EL (cell line): ENCODE measurements around the gene SYCE3.
A peak's percentile ranks its signal among the peaks of the same experiment; 100 is the strongest.

Experiments used
- DNase-seq: peaks from one replicate; pipeline ENCODE4 v3.0.0-alpha.2; 2016

Gene SYCE3

DNA sequence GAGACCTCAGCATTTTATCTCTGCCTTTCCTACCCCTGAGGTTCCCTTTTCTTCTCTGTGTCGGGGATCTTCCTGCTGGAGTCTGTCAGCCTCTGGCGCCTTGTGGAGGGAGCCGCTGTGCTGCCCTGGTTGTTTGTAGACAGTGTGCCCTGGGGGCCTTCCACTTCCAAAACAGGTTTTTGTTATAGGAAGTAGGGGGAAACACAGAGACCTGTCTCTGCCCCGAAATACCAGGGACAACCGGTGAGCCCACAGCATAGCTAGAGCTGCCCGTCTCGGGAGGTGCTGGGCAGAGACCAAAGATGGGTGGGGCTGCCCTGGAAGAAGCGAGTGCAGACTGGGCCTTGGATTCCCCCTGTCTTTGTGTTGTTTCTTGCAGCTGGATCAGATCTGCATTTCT lies 46.7 kb downstream of the SYCE3 start:
- no peak for DNase-seq

DNA sequence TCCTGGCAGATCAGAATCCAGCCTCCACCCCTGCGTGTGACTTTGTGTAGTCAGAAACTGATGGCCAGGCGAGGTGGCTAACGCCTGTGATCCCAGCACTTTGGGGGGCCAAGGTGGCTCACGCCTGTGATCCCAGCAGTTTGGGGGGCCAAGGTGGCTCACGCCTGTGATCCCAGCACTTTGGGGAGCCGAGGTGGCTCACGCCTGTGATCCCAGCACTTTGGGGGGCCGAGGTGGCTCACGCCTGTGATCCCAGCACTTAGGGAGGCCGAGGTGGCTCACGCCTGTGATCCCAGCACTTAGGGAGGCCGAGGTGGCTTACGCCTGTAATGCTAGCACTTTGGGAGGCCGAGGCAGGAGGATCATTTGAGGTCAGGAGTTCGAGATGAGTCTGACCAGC lies 49.5 kb downstream of the SYCE3 start:
- no peak for DNase-seq

DNA sequence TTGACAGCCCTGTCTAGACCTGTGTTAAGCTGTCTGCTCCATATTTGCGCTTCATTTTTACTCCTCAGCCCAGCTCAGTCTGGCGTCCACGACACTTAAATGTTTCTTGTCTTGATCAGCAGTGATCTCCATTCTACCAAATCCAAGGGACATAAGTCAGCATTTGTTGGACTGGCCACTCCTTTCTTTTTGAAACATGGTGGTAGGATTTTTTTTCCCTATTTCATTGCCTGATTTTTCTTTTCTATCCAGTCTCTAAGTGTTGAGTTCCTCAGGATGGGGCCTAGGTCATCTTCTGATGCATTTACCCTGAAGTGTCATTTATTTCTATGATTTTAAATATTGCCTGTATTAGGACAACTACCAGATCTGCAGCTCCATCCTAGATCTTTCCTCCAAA lies 53.8 kb downstream of the SYCE3 start:
- DNase-seq, result no peak

DNA sequence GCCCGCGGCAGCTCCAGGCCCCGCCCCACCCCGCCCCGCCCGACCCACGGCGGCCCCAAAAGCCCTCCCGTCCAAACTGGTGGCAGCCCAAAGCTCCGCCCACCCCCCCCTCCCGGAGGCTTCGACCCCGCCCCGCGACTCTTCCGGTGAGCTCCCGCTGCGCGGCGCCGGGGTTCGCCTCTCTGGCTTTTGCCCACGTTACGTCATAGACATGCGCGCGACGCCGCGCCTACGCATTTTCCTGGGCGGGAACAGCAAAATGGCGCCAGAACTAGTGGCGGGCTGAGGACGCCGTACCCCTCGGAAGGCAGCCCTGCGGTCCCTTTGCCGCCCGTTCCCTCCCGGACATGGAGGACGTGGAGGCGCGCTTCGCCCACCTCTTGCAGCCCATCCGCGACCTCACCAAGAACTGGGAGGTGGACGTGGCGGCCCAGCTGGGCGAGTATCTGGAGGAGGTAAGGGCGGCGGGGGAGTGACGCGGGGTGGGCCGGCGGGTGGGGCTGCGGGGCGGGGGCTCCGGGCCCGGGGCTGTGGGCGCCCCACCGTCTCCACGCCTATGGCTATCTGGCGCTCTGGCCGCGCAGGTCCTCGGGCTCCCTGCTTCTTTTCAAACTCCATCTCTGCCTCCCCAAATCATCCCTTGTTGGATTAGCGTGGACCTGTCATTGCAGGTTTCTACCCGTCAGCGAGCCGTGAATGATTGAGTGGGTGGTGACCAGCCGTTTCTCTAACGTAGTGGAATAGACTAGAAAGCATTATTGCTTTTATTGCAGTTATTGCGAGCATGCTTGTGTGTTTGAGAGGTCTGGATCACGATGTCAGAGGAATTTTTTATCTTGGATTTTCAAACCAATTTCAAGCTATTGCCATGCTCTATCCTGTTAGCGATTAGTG lies 54.5 kb downstream of the SYCE3 start, which contains the start of gene NCAPH2:
NCAPH2 (plus strand) TSS at position 234 of the 894 bp plus-strand sequence; CDS start at position 348, 114 bp downstream.
- peak; percentile 97 for DNase-seq

DNA sequence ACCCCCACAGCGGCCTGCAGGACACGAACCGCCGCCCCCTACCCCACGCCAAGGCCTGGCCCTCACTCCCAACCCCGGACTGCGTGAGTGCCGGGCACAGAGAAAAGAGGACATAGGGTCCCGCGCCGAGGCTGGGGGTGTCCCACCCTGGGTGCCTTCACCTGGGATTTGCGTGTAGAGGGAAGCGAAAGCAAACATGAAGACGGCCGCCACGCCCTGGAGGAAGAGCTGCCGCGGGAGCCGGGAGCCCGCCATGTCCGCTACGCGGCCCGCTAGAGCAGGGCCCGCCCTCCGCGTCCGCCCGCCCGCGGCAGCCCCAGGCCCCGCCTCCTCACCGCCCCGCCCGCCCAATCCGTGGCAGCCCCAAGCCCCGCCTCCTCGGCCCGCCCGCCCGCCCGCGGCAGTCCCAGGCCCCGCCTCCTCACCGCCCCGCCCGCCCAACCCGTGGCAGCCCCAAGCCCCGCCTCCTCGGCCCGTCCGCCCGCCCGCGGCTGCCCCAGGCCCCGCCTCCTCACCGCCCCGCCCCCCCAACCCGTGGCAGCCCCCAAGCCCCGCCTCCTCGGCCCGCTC lies 55.2 kb downstream of the SYCE3 start, which contains the start of gene LMF2:
LMF2 (minus strand) TSS at position 282 of the 570 bp plus-strand sequence; CDS start at position 255, 27 bp downstream.
- no peak for DNase-seq

DNA sequence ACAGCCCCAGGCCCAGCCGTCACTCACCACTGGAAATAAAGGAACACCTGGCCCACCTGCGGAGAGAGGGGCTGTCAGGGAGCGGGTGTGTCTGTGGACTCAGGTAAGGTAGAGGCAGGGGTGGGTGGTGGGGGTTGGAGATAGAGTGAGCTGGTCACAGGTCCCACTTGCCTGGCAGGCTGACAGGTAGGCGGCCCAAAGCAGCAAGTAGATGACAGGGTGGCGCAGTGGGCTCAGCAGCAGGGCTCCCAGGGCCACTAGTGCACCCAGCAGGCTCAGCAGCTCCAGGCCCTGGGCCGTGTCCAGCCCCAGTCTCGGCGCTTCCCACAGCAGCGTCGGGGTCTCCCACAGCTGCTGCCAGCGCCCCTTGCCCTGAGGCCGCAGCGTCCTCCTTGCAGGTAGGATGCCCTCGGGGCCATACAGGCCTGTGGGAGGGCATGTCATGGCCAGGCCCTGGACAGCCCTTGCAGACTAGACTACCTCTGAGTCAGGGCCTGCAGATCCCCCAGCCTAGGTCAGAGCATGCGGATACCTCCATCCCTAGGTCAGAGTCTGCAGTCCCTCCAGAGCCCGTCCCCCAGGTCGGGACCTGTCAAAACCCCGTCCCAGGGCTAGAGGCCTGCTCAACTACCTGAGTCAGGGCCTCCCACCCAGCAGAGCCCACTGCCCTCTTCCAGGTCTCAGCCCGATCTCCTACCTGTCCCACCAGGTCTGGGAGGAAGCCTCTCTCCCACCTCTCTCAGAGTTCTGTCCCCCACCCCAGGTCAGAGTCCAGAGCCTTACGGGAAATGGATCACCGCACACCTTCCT lies 55.9 kb downstream of the SYCE3 start:
- no peak for DNase-seq

DNA sequence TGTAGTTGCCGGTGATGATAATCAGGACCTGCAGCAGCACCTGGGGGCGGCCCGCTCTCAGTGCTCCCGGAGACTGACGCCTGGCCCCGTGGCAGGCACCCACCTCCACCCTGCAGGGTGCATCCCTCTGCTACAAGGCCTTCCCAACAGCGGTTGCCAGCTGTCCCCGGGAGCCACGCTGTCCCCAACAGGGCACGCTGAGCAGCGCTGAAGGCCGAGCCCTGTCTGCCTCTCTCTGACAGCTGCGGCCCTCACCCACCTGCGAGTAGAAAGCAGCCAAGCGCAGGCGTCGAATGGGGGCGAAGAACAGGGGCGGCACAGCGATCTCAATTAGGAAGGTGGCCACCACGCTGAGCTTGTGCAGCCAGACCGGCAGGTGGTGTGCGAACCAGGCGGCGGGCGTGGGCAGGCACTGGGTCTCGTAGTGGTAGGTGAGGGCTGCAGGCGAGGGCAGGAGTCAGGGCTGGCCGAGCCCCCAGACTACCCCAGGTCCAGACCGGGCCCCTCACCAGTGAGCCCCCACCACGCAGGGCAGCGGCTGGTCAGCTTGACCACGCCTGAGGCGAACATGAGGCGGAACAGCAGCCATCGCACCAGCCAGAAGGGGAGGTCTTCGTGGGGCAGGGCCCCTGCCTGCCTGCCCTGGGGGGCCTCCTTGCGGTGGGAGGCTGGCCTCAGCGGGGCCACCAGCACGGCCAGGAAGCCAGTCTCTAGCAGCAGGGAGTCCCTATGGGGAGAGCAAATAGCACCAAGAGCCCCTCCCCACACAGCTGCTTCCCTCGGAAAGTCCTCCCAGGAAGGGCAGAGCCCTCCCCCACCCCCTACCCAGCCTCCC lies 56.7 kb downstream of the SYCE3 start:
- DNase-seq, result no peak

DNA sequence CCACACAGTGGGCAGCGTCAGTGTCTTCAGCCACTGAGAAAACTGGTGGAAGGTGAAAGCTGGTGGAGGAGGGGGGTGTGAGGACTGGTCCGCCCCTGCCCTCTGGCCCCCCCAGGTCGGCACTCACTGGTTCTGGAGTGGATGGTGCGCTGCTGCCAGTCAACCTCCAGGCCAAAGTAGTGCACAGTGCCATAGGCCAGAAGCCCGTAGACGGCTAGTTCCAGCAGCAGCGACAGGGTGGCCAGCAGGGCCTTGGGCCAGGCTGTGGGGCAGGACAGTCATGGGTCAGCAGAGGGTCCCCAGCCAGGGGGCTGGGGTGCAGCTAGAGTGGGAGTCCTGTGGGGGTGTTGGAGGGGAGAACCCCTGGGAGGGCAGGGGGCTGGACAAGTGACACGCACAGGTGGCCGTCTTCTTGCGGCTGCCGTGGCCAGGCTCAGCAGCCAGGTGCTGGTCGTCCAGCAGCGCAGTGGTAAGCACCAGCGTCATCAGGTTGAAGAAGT lies 57.4 kb downstream of the SYCE3 start:
- no peak for DNase-seq

DNA sequence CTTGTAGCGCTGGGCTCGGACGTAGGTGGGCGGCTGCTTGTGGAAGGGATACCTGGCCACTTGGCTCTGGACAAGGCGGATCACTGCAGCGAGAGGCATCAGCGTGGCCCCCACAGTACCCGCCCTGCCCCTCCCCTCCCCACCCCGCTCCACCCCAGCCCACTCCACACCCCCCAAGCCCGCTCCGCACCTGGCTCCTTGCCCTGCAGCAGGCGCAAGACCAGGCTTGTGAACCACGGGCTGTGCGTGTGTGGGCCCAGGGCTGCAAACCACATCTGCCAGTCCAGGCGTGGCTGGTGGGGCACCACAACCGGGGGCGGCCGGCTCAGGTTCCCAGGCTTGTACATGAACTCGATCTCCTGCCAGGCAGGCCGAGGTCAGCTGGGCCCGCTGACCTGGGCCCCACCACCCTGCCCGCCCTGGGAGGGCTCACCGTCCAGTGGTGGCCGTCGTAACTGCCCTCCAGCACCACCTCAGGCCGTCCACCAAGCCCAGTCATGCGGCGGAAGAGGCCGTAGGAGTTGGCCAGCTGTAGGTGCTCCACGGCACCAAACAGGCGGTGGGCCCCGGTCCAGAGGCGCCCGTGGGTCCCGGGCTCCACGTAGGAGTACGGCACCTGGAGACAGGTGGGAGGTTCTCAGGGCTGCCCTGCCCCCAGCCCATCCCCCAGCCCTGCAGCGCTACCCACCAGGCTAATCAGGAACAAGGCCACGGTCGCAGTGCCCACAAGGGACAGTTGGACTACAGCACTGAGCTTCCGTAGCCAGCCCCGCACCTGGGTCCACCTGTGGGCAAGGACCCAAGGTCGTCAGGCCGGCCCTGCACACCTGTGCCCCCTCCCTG lies 58.1 kb downstream of the SYCE3 start:
- no peak for DNase-seq

DNA sequence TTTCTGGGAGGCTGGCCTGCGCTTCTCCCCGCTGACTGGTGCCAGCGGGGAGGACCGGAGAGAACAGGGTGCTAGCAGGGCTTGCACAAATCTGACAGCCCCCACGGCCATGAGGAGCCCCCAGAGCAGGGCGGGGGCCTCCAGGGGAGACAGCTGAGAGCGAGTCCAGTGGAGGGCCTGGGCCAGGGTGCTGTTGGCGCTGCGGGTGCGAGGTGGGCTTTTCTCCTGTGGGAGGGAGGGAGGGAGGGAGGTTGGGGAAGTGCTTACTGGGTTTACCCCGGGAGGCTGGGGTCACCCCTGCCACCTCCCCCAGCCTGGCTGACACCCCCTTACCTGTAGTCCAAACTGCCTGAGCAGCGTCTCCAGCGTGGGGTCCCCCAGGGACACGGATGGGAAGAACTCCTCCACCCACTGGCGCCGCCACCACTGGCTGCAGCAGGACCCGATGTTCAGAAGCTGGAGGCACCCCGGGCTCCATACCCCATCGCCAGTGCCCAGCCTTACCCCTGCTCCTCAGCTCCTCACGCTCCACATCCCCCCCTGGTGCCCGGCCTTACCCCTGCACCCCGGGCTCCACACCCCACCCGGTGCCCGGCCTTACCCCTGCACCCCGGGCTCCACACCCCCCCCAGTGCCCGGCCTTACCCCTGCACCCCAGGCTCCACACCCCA lies 59.1 kb downstream of the SYCE3 start:
- no peak for DNase-seq

DNA sequence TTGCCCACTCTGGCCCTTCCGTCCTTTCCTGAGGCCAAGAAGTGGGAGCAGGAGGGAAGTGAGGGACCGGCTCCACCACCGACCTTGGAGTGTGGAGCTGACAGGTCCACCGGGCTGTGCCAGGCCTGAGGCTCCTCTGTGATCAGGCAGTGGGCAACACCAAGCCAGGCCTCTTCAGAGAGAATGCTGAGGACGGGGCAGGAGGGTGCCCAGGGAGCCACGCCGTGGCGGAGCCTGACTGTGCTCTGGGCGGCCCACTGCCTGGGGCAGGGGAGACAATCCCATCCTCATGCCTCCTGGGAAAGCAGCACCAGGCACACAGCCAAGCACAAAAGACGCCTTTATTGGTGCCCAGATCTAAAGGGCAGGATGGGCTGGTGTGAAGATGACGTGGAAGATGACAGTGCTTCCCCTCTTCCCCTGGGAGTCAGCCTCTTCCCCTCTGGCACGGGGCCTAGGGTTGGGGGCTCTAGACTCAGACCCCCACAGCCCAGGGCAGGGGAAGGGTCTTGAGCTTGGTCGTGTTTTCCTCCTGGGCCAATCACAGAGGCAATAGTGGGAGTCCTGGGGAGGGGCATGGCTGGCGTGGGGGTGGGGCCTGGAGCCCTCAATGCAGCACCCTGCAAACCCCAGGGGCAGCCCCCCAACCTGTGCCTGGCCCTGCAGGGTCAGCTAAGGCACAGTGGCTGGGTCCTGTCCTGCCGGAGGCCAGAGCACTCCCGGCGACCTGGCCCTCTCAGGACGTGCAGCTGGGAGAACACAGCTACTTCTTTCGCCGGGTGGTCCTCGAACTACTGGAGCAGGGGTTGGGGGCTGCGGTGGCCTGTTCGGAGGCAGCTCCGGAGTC lies 59.9 kb downstream of the SYCE3 start:
- DNase-seq, result no peak

DNA sequence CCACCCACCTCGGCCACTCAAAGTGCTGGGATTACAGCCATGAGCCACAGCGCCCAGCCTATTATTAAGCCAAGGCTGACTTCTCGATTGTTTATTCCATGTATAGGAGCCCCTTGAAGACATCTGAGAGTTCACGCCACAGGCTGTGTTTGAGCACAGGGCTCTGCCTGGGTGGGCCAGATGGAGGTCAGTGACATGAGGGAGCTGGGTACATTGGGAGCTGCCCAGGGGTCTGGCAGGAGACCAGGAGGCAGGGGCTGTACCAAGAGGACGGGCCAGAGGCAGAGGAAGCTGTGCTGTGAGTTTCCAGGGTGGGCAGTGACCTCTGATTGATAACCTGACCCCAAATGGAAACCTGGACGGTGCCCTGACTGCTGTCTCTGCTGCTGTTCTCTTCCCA lies 60.6 kb downstream of the SYCE3 start:
- DNase-seq, result no peak
